HCT116 (cell line): ENCODE measurements around the gene RCN2. TPM values are rescaled to one million over a fixed set of nuclear protein-coding genes. Genes with fewer than 3 reads are reported as not detected.
A peak's percentile ranks its signal among the peaks of the same experiment; 100 is the strongest.

Experiments
- ATAC-seq: fragments of 200-7000 bp; cut with Tn5 transposase; 2 replicates; pipeline ENCODE4 v1.9.1; 2020; ENCODE audit warnings: mild to moderate bottlenecking, moderate library complexity
- BruUV-seq: library from RNA; stranded (reverse); fragments of 400-500 nt; replicated peaks from 2 replicates; lab custom pipeline; 2021; lab: Mats Ljungman, UMichigan
- CTCF ChIA-PET: fragments of 300-600 bp; sonication (Branson Sonifier 250); formaldehyde crosslinking; loops from one replicate; lab custom pipeline; 2021; ENCODE audit warnings: antibody characterized with exemption; lab: Charles Lee
- POLR2A ChIA-PET: fragments of 300-600, 350-600 bp; sonication (Branson Sonifier 250); formaldehyde crosslinking; loops from one replicate; lab custom pipeline; 2021; ENCODE audit warnings: antibody characterized with exemption; lab: Charles Lee
- RAD21 ChIA-PET, 2 experiments: fragments of 300-600 bp; sonication (Branson Sonifier 250); formaldehyde crosslinking; loops; one replicate each; lab custom pipeline; 2023; ENCODE audit warnings: low total read pairs in 2 of 2; ENCODE audit not compliant: uncharacterized antibody in 2 of 2, unreplicated experiment in 2 of 2, low non-redundant PET in 1 of 2; lab: Charles Lee
- DNase-seq: peaks from one replicate; pipeline ENCODE4 v3.0.0-alpha.2; 2010; ENCODE audit warnings: low read depth, low spot score
- H2AFZ ChIP-seq: fragments of 200-600 bp; shearing (Covaris generic), sonication (generic); 2 replicates; pipeline ENCODE4 v1.6.1; 2017; ENCODE audit warnings: low read depth, mixed run types, mixed read lengths, antibody characterized with exemption, low read length; ENCODE audit not compliant: poor library complexity, severe bottlenecking
- H3K27ac ChIP-seq: 2 replicates; pipeline ENCODE4 v1.5.1; 2012; ENCODE audit warnings: low read depth, low read length
- H3K27me3 ChIP-seq: fragments of 200-600 bp; sonication (generic); 2 replicates; pipeline ENCODE4 v1.6.1; 2016; ENCODE audit warnings: mixed run types, low read length, mixed read lengths; ENCODE audit not compliant: insufficient read depth
- H3K36me3 ChIP-seq, 2 experiments: fragments of 200-500 bp in 1 of 2; fragments of 200-600 bp in 1 of 2; sonication (Bioruptor generic) in 1 of 2; sonication (generic) in 1 of 2; 2 replicates each; pipeline versions ENCODE4 v1.5.1 to v1.6.1; 2014 to 2016; ENCODE audit warnings: low read length in 2 of 2, inconsistent platforms in 1 of 2, mixed read lengths in 1 of 2, mixed run types in 1 of 2; ENCODE audit not compliant: insufficient read depth in 2 of 2, control insufficient read depth in 1 of 2
- H3K4me1 ChIP-seq, 2 experiments: fragments of 200-600 bp in 1 of 2; sonication (generic) in 1 of 2; 2 replicates each; pipeline versions ENCODE4 v1.5.1 to v1.6.1; 2012 to 2017; ENCODE audit warnings: low read length in 2 of 2, inconsistent platforms in 1 of 2, mild to moderate bottlenecking in 1 of 2, mixed read lengths in 1 of 2, mixed run types in 1 of 2, moderate library complexity in 1 of 2; ENCODE audit not compliant: insufficient read depth in 2 of 2, control insufficient read depth in 1 of 2
- H3K4me2 ChIP-seq: fragments of 200-600 bp; sonication (generic); 2 replicates; pipeline ENCODE4 v1.6.1; 2017; ENCODE audit warnings: mixed run types, low read length, mixed read lengths
- H3K4me3 ChIP-seq, 2 experiments: fragments of 200-600 bp in 1 of 2; sonication (generic) in 1 of 2; replicated peaks in 1 of 2; 2 replicates each; pipeline ENCODE4 v1.5.1; 2011 to 2016; ENCODE audit warnings: low read length in 2 of 2, control low read depth in 1 of 2, low read depth in 1 of 2, mild to moderate bottlenecking in 1 of 2, mixed read lengths in 1 of 2, mixed run types in 1 of 2
- H3K79me2 ChIP-seq: fragments of 200-600 bp; sonication (generic); 2 replicates; pipeline ENCODE4 v1.6.1; 2017; ENCODE audit warnings: mild to moderate bottlenecking, mixed run types, low read length, moderate library complexity, mixed read lengths; ENCODE audit not compliant: insufficient read depth
- H3K9ac ChIP-seq: fragments of 200-600 bp; sonication (generic); 2 replicates; pipeline ENCODE4 v1.6.1; 2016; ENCODE audit warnings: low read length, mixed read lengths
- H3K9me2 ChIP-seq: fragments of 200-600 bp; sonication (generic), shearing (Covaris generic); 2 replicates; pipeline ENCODE4 v1.6.1; 2017; ENCODE audit warnings: mixed run types, mild to moderate bottlenecking, moderate library complexity; ENCODE audit not compliant: insufficient read depth
- H3K9me3 ChIP-seq, 2 experiments: fragments of 200-500 bp in 1 of 2; fragments of 200-600 bp in 1 of 2; sonication (Bioruptor generic) in 1 of 2; sonication (generic) in 1 of 2; 2 replicates each; pipeline ENCODE4 v1.6.1; 2014 to 2017; ENCODE audit warnings: low read length in 2 of 2, mixed read lengths in 2 of 2, inconsistent platforms in 1 of 2, low read depth in 1 of 2, mild to moderate bottlenecking in 1 of 2, mixed run types in 1 of 2, moderate library complexity in 1 of 2; ENCODE audit not compliant: control insufficient read depth in 1 of 2, insufficient read depth in 1 of 2
- H4K20me1 ChIP-seq: fragments of 200-600 bp; sonication (generic), shearing (Covaris generic); 2 replicates; pipeline ENCODE4 v1.6.1; 2017; ENCODE audit warnings: mixed run types, mild to moderate bottlenecking, moderate library complexity; ENCODE audit not compliant: insufficient read depth
- EGR1 ChIP-seq: IDR thresholded peaks from 2 replicates; pipeline ENCODE4 v1.6.1; 2012; ENCODE audit warnings: low read depth
- ELF1 ChIP-seq: IDR thresholded peaks from 2 replicates; pipeline ENCODE4 v1.6.1; 2012; ENCODE audit warnings: low read depth, borderline replicate concordance
- POLR2AphosphoS5 ChIP-seq: IDR thresholded peaks from 2 replicates; pipeline ENCODE4 v1.6.1; 2011; ENCODE audit warnings: mild to moderate bottlenecking, low read depth, low read length, moderate library complexity
- intact Hi-C: fragments of 100-400 bp; cut with micrococcal nuclease; formaldehyde crosslinking; loops from 2 replicates; pipeline ENCODE4 v1.10.0; 2022
- total RNA-seq: library from RNA; stranded (reverse); gene quantifications from one replicate; pipeline ENCODE4 v1.2.1, GENCODE V29; 2021; ENCODE audit not compliant: unreplicated experiment
- TF ChIP-seq, protein P1 (sequence below): IDR thresholded peaks from 2 replicates; pipeline ENCODE4 v1.6.1; 2012
- TF ChIP-seq, protein P2 (sequence below), 3 experiments: fragments of 200-600 bp in 1 of 3; sonication (generic) in 1 of 3; IDR thresholded peaks in 2 of 3; conservative IDR thresholded peaks in 1 of 3; 2 replicates each; pipeline ENCODE4 v1.5.1; 2012 to 2017; ENCODE audit warnings: low read depth in 2 of 3, low read length in 2 of 3, antibody characterized with exemption in 1 of 3, borderline replicate concordance in 1 of 3, control low read depth in 1 of 3, mild to moderate bottlenecking in 1 of 3, mixed read lengths in 1 of 3, mixed run types in 1 of 3, moderate library complexity in 1 of 3; ENCODE audit not compliant: insufficient read depth in 1 of 3

RCN2 gene
- total RNA-seq, 1 experiment from 2014 or later = 71.5 TPM

DNA sequence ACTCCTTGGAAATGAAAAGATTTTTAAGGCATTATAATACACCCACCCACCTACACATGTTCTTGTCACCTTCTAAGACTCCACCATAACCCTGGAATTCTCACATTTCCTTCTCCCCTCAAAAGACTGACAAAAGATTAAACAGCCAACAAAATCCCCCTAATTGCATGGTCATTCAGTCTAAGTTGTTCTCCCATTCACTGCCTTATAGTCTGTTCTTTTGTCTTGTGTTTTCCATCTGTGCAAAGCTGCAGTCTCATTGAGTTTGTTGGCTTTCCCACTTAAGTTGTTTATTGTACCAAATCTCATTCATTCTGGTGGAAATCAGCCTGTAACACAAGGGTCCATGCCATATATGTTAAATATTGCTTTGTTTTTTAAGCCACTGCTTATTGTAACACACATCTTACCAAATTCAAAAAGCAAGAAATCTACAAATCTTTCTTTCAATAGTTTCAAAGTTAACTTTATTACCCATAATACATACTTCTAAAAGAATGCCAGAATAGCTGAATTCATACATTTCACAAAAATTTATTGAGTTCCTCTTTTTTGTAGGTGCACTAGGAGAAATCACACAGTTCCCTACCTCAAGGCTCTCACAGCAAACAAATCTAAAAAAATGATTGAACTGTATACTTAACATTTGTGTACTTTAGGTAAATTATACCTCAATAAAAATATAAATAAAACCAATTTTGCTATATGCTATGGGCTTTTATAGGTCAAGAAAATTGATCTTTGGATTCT is 2.4 kb upstream of the RCN2 start:
- ChIA-PET POLR2A (no interaction called here), RAD21 (no interaction called here), CTCF (no interaction called here)
- H3K9ac ChIP-seq = no peak overlapping the region
- H3K4me2 ChIP-seq = no peak overlapping the region
- BruUV-seq = no TSS peak
- intact Hi-C loops = no loop called here
- H3K79me2 ChIP-seq = peaks cover 14% of the 10 kb centered on the region; the same call in 1 of the 2 replicates
- ATAC-seq = no peak
- no peaks in the 10 kb centered on the region for H4K20me1 ChIP-seq
- H3K4me1 ChIP-seq = peaks cover 5 to 7% of the 10 kb centered on the region in 2 experiments; a peak in 2 of 4 replicates
- H3K27ac ChIP-seq = no peak overlapping the region
- TF ChIP-seq, protein P1, sequence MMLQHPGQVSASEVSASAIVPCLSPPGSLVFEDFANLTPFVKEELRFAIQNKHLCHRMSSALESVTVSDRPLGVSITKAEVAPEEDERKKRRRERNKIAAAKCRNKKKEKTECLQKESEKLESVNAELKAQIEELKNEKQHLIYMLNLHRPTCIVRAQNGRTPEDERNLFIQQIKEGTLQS = no peak
- no peaks in the 10 kb centered on the region for H3K9me3 ChIP-seq
- DNase-seq = no peak
- H3K36me3 ChIP-seq = 0 out of 4 replicates have a peak, but pooled peaks cover 0 to 2% of the 10 kb centered on the region in 2 experiments
- no peak overlapping the region for H3K4me3 ChIP-seq
- H2AFZ ChIP-seq = no peak overlapping the region
- no peaks in the 10 kb centered on the region; the same call in 1 of the 2 replicates for H3K9me2 ChIP-seq
- no peaks in the 10 kb centered on the region for H3K27me3 ChIP-seq

DNA sequence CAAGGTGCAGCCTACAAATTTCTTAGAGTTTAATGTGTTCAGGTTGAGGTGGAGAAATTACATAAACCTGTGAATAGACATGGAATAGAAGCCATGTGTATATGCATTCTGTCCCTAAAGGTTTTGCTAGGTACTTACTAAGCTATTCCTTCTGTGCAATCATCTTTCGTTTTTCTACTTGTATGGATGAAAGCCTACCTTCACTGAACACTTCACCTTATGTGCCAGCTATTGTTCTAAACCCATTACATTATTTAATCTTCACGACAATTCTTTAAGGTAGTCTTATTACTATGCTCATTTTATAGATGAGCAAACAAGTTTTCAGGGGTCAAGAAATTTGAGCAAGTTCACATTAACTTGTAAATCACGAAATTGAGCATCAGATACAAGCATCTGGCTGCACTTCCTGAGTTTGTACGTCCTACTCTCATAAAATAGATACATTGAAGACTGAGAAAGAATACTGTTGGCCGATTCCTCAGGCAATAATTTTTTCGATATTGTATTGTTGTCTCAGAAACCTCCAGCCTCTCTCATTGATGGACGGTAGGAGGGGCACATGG is 635 bp upstream of the RCN2 start:
- RAD21 ChIA-PET = no interaction called here
- Histone ChIP-seq H3K27me3 (no peaks in the 10 kb centered on the region), H3K79me2 (peaks cover 14% of the 10 kb centered on the region; the same call in 1 of the 2 replicates), H3K4me3 (peak overlapping the region; percentile 55 to 83), H3K9ac (peak overlapping the region; percentile 82), H3K4me2 (peak overlapping the region; percentile 87), H3K27ac (peak overlapping the region; percentile 7; the same call in 1 of the 2 replicates), H4K20me1 (no peaks in the 10 kb centered on the region), H3K36me3 (peaks cover 5 to 11% of the 10 kb centered on the region in 2 experiments; a peak in 2 of 4 replicates)
- ATAC-seq = no peak
- no peak for DNase-seq
- TF ChIP-seq POLR2AphosphoS5 = no peak
- TF ChIP-seq, protein P2, sequence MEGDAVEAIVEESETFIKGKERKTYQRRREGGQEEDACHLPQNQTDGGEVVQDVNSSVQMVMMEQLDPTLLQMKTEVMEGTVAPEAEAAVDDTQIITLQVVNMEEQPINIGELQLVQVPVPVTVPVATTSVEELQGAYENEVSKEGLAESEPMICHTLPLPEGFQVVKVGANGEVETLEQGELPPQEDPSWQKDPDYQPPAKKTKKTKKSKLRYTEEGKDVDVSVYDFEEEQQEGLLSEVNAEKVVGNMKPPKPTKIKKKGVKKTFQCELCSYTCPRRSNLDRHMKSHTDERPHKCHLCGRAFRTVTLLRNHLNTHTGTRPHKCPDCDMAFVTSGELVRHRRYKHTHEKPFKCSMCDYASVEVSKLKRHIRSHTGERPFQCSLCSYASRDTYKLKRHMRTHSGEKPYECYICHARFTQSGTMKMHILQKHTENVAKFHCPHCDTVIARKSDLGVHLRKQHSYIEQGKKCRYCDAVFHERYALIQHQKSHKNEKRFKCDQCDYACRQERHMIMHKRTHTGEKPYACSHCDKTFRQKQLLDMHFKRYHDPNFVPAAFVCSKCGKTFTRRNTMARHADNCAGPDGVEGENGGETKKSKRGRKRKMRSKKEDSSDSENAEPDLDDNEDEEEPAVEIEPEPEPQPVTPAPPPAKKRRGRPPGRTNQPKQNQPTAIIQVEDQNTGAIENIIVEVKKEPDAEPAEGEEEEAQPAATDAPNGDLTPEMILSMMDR (IDR thresholded peaks at IDR 0.05 in 2 of 3, conservative IDR thresholded peaks at IDR 0.05 in 1 of 3; ENCODE audit: borderline replicate concordance in 1 of 3, insufficient read depth in 1 of 3, low read depth in 2 of 3, low read length in 2 of 3) = no peak
- no peak for TF ChIP-seq ELF1
- 0 out of 2 replicates have a peak, but pooled peaks have one; percentile 19 for TF ChIP-seq EGR1
- TF ChIP-seq, all 23 proteins: peak for 1
- intact Hi-C loops = no loop called here
- ChIA-PET CTCF (interaction anchor here (0.9 kb wide), 1 partner anchor 27 kb away, joined by 4 read pairs; no protein-coding TSS in a partner anchor), POLR2A (interaction anchor here (0.7 to 2.1 kb wide), 5 partner anchors 11 to 594 kb away, joined by 3 to 10 read pairs (median 4); partner anchors contain the start of gene ISL2)
- Histone ChIP-seq H3K9me2 (no peaks in the 10 kb centered on the region; the same call in 1 of the 2 replicates), H2AFZ (peak overlapping the region; percentile 44), H3K9me3 (no peaks in the 10 kb centered on the region), H3K4me1 (peaks cover 5 to 7% of the 10 kb centered on the region in 2 experiments; a peak in 2 of 4 replicates)
- BruUV-seq = TSS peak; percentile 80
